Astrocyte (in vitro differentiated cells and primary cell): ENCODE measurements around the gene DNAJC19. TPM values are rescaled to one million over a fixed set of nuclear protein-coding genes. Genes with fewer than 3 reads are reported as not detected.

Experiments
- DNase-seq: peaks from one replicate; pipeline ENCODE4 v3.0.0-alpha.2; 2010; ENCODE audit warnings: low read depth
- FAIRE-seq: peaks from 2 replicates; lab custom pipeline; 2011; peaks lifted over from hg19 to GRCh38; lab: Jason Lieb, UNC
- H2AFZ ChIP-seq: 2 replicates; pipeline ENCODE4 v1.6.0; 2012; ENCODE audit warnings: low read depth, low read length, inconsistent platforms
- H3K27ac ChIP-seq: 2 replicates; pipeline ENCODE4 v1.5.1; 2011; ENCODE audit warnings: low read depth, low read length, inconsistent platforms
- H3K27me3 ChIP-seq: 2 replicates; pipeline ENCODE4 v1.6.0; 2011; ENCODE audit warnings: low read length, inconsistent platforms; ENCODE audit not compliant: insufficient read depth
- H3K36me3 ChIP-seq: 2 replicates; pipeline ENCODE4 v1.5.1; 2011; ENCODE audit warnings: low read length, inconsistent platforms; ENCODE audit not compliant: insufficient read depth
- H3K4me1 ChIP-seq: 2 replicates; pipeline ENCODE4 v1.5.1; 2011; ENCODE audit warnings: low read length, inconsistent platforms; ENCODE audit not compliant: insufficient read depth
- H3K4me2 ChIP-seq: 2 replicates; pipeline ENCODE4 v1.6.0; 2012; ENCODE audit warnings: low read length, inconsistent platforms
- H3K4me3 ChIP-seq: 2 replicates; pipeline ENCODE4 v1.5.1; 2011; ENCODE audit warnings: low read depth, mild to moderate bottlenecking, low read length, inconsistent platforms; ENCODE audit not compliant: insufficient read depth
- H3K79me2 ChIP-seq: 2 replicates; pipeline ENCODE4 v1.6.0; 2012; ENCODE audit warnings: mild to moderate bottlenecking, low read length, inconsistent platforms; ENCODE audit not compliant: insufficient read depth
- H3K9ac ChIP-seq: 2 replicates; pipeline ENCODE4 v1.6.0; 2012; ENCODE audit warnings: mild to moderate bottlenecking, low read length, inconsistent platforms
- H3K9me3 ChIP-seq: 2 replicates; pipeline ENCODE4 v1.5.1; 2012; ENCODE audit warnings: low read depth, mild to moderate bottlenecking, low read length, inconsistent platforms; ENCODE audit not compliant: insufficient read depth
- H4K20me1 ChIP-seq: 2 replicates; pipeline ENCODE4 v1.6.0; 2012; ENCODE audit warnings: low read length, inconsistent platforms; ENCODE audit not compliant: insufficient read depth
- H3K27ac Mint-ChIP-seq: one replicate; pipeline ENCODE4 v1.8.0; 2021; ENCODE audit warnings: mild to moderate bottlenecking, mixed read lengths; ENCODE audit not compliant: unreplicated experiment
- H3K27me3 Mint-ChIP-seq: one replicate; pipeline ENCODE4 v1.8.0; 2021; ENCODE audit warnings: low read depth, mixed read lengths; ENCODE audit not compliant: unreplicated experiment
- H3K36me3 Mint-ChIP-seq: one replicate; pipeline ENCODE4 v1.8.0; 2021; ENCODE audit warnings: low read depth, mixed read lengths; ENCODE audit not compliant: unreplicated experiment
- H3K4me1 Mint-ChIP-seq: one replicate; pipeline ENCODE4 v1.8.0; 2021; ENCODE audit warnings: low read depth, mixed read lengths; ENCODE audit not compliant: unreplicated experiment
- H3K4me3 Mint-ChIP-seq: one replicate; pipeline ENCODE4 v1.8.0; 2021; ENCODE audit warnings: mild to moderate bottlenecking, moderate library complexity, mixed read lengths; ENCODE audit not compliant: unreplicated experiment
- H3K9me3 Mint-ChIP-seq: one replicate; pipeline ENCODE4 v1.8.0; 2021; ENCODE audit warnings: mild to moderate bottlenecking, mixed read lengths; ENCODE audit not compliant: unreplicated experiment
- EZH2 ChIP-seq: IDR thresholded peaks from 2 replicates; pipeline ENCODE4 v1.6.1; 2012; ENCODE audit warnings: mild to moderate bottlenecking, low read length, inconsistent platforms; ENCODE audit not compliant: insufficient read depth
- total RNA-seq: library from RNA; stranded (reverse); gene quantifications from 2 replicates; pipeline ENCODE4 v1.2.1, GENCODE V29; 2021
- TF ChIP-seq, protein P1 (sequence below): IDR thresholded peaks from 2 replicates; pipeline ENCODE4 v1.5.1; 2011; ENCODE audit warnings: low read depth, mild to moderate bottlenecking, inconsistent platforms, low read length, moderate library complexity; ENCODE audit not compliant: insufficient read depth

Gene DNAJC19
- total RNA-seq, 1 donor from 2014 or later, result 46.7 TPM

DNA sequence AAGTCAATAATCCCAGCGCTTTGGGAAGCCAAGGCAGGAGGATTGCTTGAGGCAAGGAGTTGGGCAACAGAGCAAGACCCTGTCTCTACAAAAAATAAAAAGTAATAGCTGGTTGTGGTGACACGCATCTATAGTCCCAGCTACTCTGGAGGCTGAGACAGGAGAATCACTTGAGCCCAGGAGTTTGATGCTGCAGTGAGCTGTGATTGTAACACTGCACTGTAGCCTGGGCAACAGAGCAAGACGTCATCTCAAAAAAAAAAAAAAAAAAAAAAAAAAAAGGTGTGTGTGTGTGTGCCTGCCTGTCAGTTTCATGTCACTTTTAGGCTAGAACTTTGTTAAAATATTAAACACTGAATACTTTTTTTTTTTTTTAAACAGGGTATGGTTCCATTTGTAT lies 28.4 kb downstream of the DNAJC19 start:
- Histone ChIP-seq H3K79me2 (peaks cover 11% of the 10 kb centered on the region), H3K4me1 (no peaks in the 10 kb centered on the region), H3K27ac (no peak overlapping the region), H3K27me3 (no peaks in the 10 kb centered on the region), H2AFZ (no peak overlapping the region), H3K4me2 (no peak overlapping the region), H3K4me3 (no peak overlapping the region), H3K9ac (no peak overlapping the region), H3K36me3 (peaks cover 35% of the 10 kb centered on the region), H4K20me1 (peaks cover 3% of the 10 kb centered on the region), H3K9me3 (no peaks in the 10 kb centered on the region)
- no peak for TF ChIP-seq EZH2
- TF ChIP-seq, protein P1, sequence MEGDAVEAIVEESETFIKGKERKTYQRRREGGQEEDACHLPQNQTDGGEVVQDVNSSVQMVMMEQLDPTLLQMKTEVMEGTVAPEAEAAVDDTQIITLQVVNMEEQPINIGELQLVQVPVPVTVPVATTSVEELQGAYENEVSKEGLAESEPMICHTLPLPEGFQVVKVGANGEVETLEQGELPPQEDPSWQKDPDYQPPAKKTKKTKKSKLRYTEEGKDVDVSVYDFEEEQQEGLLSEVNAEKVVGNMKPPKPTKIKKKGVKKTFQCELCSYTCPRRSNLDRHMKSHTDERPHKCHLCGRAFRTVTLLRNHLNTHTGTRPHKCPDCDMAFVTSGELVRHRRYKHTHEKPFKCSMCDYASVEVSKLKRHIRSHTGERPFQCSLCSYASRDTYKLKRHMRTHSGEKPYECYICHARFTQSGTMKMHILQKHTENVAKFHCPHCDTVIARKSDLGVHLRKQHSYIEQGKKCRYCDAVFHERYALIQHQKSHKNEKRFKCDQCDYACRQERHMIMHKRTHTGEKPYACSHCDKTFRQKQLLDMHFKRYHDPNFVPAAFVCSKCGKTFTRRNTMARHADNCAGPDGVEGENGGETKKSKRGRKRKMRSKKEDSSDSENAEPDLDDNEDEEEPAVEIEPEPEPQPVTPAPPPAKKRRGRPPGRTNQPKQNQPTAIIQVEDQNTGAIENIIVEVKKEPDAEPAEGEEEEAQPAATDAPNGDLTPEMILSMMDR, result no peak
- H3K27ac Mint-ChIP-seq, result no peak overlapping the region
- H3K27me3 Mint-ChIP-seq, result no peaks in the 10 kb centered on the region
- FAIRE-seq (no peak), DNase-seq (no peak)
- no peaks in the 10 kb centered on the region for H3K4me1 Mint-ChIP-seq
- H3K4me3 Mint-ChIP-seq, result no peak overlapping the region
- H3K9me3 Mint-ChIP-seq, result no peaks in the 10 kb centered on the region
- H3K36me3 Mint-ChIP-seq, result peaks cover 9% of the 10 kb centered on the region

DNA sequence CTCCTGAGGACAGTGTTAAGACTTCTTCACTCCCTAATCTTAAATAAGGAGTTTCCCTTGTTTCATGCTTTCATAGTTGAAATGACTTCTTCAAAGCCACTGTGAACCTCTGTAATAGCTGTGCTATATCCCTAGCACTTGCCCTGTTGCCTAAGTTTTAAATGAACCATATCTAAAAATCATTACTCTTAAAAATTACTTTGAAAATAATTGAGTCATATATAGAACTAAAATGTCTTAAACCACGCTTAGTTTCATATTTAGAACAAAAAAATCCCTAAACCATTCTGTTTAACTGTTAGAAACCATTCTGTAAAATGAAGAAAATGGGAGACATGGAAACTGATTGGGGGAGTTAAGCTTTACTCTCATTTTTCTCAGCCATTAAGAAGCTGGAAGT lies 29.8 kb downstream of the DNAJC19 start:
- H3K79me2 ChIP-seq, result peaks cover 10% of the 10 kb centered on the region
- TF ChIP-seq, protein P1, result no peak
- TF ChIP-seq EZH2, result no peak
- H3K4me3 Mint-ChIP-seq, result no peak overlapping the region

DNA sequence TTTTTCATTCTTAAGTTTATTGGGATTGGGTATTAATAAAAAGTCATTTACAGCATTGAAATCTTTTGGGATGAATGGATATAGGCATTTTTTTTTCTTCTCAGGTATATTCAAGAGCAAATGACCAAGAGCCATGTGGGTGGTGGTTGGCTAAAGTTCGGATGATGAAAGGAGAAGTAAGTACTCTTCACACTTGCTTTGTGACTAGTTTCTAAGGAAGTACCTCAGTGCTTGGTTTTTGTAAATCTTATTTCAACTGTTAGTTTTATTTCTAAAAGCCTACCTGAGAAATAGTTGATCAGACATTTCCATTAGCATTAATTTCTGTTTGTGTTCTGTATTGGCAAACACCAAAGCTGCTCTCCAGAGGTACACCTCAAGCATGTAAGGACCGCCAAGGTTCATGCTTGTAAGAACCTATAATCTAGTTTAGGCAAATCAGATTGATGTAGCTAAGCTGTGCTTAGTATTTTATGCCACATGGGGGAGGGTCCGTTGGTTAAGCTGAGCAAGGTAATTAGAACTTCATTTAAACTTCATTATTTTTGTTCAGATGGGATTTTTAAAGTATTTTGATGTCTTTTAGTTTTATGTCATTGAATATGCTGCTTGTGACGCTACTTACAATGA lies 41.7 kb downstream of the DNAJC19 start:
- no peaks in the 10 kb centered on the region for H3K27me3 Mint-ChIP-seq
- peaks cover 64% of the 10 kb centered on the region for H3K79me2 ChIP-seq
- no peaks in the 10 kb centered on the region for H3K27me3 ChIP-seq
- H2AFZ ChIP-seq, result no peak overlapping the region
- no peak overlapping the region for H3K4me3 Mint-ChIP-seq
- FAIRE-seq (no peak), DNase-seq (no peak)
- H3K4me3 ChIP-seq, result no peak overlapping the region
- H3K9me3 ChIP-seq, result no peaks in the 10 kb centered on the region
- H3K36me3 Mint-ChIP-seq, result peaks cover 5% of the 10 kb centered on the region
- H4K20me1 ChIP-seq, result peaks cover 29% of the 10 kb centered on the region
- H3K4me1 ChIP-seq, result no peaks in the 10 kb centered on the region
- peaks cover 32% of the 10 kb centered on the region for H3K36me3 ChIP-seq
- H3K9ac ChIP-seq, result no peak overlapping the region
- TF ChIP-seq, protein P1, result no peak
- no peak for TF ChIP-seq EZH2
- no peak overlapping the region for H3K27ac Mint-ChIP-seq
- no peak overlapping the region for H3K4me2 ChIP-seq
- H3K27ac ChIP-seq, result no peak overlapping the region
- no peaks in the 10 kb centered on the region for H3K4me1 Mint-ChIP-seq
- no peaks in the 10 kb centered on the region for H3K9me3 Mint-ChIP-seq

More for the DNA sequence above, 29.8 kb downstream of the DNAJC19 start:
- H4K20me1 ChIP-seq, result peaks cover 3% of the 10 kb centered on the region
- no peak overlapping the region for H2AFZ ChIP-seq
- Mint-ChIP-seq H3K9me3 (no peaks in the 10 kb centered on the region), H3K36me3 (peaks cover 9% of the 10 kb centered on the region), H3K27me3 (no peaks in the 10 kb centered on the region), H3K27ac (no peak overlapping the region), H3K4me1 (no peaks in the 10 kb centered on the region)
- no peak overlapping the region for H3K4me3 ChIP-seq
- H3K9me3 ChIP-seq, result no peaks in the 10 kb centered on the region
- no peak overlapping the region for H3K4me2 ChIP-seq
- H3K27ac ChIP-seq, result no peak overlapping the region
- no peaks in the 10 kb centered on the region for H3K27me3 ChIP-seq
- DNase-seq (no peak), FAIRE-seq (no peak)
- peaks cover 37% of the 10 kb centered on the region for H3K36me3 ChIP-seq
- no peak overlapping the region for H3K9ac ChIP-seq
- no peaks in the 10 kb centered on the region for H3K4me1 ChIP-seq
